ENCODE results near the gene PRDM8. TPM values are rescaled to one million over a fixed set of nuclear protein-coding genes. Genes with fewer than 3 reads are reported as not detected.

The PRDM8 gene
- total RNA-seq, 2 experiments from 2014 or later: not detected

GRCh38 chr4:80232707-80233370, 35.5 kb downstream of the PRDM8 start:
- no peak for TF ChIP-seq EZH2phosphoT487 (IDR thresholded peaks at IDR 0.05; ENCODE audit: borderline replicate concordance, low read depth, low read length)
- TF ChIP-seq CTCF (conservative IDR thresholded peaks at IDR 0.05; ENCODE audit: low read length): no peak
- ChIA-PET CTCF (ENCODE audit: unreplicated experiment) (no interaction called here), POLR2A (no interaction called here)
- DNase-seq (ENCODE audit: low spot score): no peak
- Histone ChIP-seq H2AFZ (ENCODE audit: low read length) (no peak overlapping the region), H4K20me1 (ENCODE audit: insufficient read depth, low read length) (no peaks in the 10 kb centered on the region), H3K9me2 (ENCODE audit: insufficient read depth, low read length) (no peaks in the 10 kb centered on the region), H3K4me3 (ENCODE audit: low read depth, low read length, poor library complexity, severe bottlenecking) (no peak overlapping the region), H3K79me2 (ENCODE audit: insufficient read depth, low read depth, low read length) (no peaks in the 10 kb centered on the region), H3K4me1 (ENCODE audit: insufficient read depth, low read length, poor library complexity, severe bottlenecking) (no peaks in the 10 kb centered on the region), H3K9me3 (ENCODE audit: low read length) (no peaks in the 10 kb centered on the region), H3K36me3 (ENCODE audit: insufficient read depth, low read length) (no peaks in the 10 kb centered on the region), H3K27ac (ENCODE audit: low read depth, low read length, poor library complexity, severe bottlenecking) (no peak overlapping the region), H3K4me2 (ENCODE audit: low read length) (no peak overlapping the region)
- intact Hi-C loops (cut with micrococcal nuclease; ENCODE audit: unreplicated experiment): no loop called here
- BruUV-seq (replicated peaks): no TSS peak

- Histone ChIP-seq H4K20me1 (ENCODE audit: insufficient read depth, low read length) (no peaks in the 10 kb centered on the region), H2AFZ (ENCODE audit: low read length) (no peak overlapping the region), H3K4me3 (ENCODE audit: low read depth, low read length, poor library complexity, severe bottlenecking) (no peak overlapping the region), H3K79me2 (ENCODE audit: insufficient read depth, low read depth, low read length) (no peaks in the 10 kb centered on the region), H3K9me3 (ENCODE audit: low read length) (no peaks in the 10 kb centered on the region), H3K4me2 (ENCODE audit: low read length) (no peak overlapping the region), H3K36me3 (ENCODE audit: insufficient read depth, low read length) (no peaks in the 10 kb centered on the region), H3K27ac (ENCODE audit: low read depth, low read length, poor library complexity, severe bottlenecking) (no peak overlapping the region), H3K9me2 (ENCODE audit: insufficient read depth, low read length) (no peaks in the 10 kb centered on the region), H3K4me1 (ENCODE audit: insufficient read depth, low read length, poor library complexity, severe bottlenecking) (no peaks in the 10 kb centered on the region)
- no peak for DNase-seq (ENCODE audit: low spot score)
- no TSS peak for BruUV-seq (replicated peaks)
- POLR2A ChIA-PET: no interaction called here
- TF ChIP-seq EZH2phosphoT487 (IDR thresholded peaks at IDR 0.05; ENCODE audit: borderline replicate concordance, low read depth, low read length) (no peak), CTCF (conservative IDR thresholded peaks at IDR 0.05; ENCODE audit: low read length) (no peak)
- intact Hi-C loops (cut with micrococcal nuclease; ENCODE audit: unreplicated experiment): no loop called here
- CTCF ChIA-PET (ENCODE audit: unreplicated experiment): no interaction called here
Observed at GRCh38 chr4:80233390-80233789, 36.1 kb downstream of the PRDM8 start.

- no peak overlapping the region for H3K4me3 ChIP-seq (ENCODE audit: low read depth, low read length, poor library complexity, severe bottlenecking)
- intact Hi-C loops (cut with micrococcal nuclease; ENCODE audit: unreplicated experiment): no loop called here
- no peak overlapping the region for H2AFZ ChIP-seq (ENCODE audit: low read length)
- H4K20me1 ChIP-seq (ENCODE audit: insufficient read depth, low read length): no peaks in the 10 kb centered on the region
- TF ChIP-seq CTCF (conservative IDR thresholded peaks at IDR 0.05; ENCODE audit: low read length) (no peak), EZH2phosphoT487 (IDR thresholded peaks at IDR 0.05; ENCODE audit: borderline replicate concordance, low read depth, low read length) (no peak)
- H3K79me2 ChIP-seq (ENCODE audit: insufficient read depth, low read depth, low read length): no peaks in the 10 kb centered on the region
- no peak for DNase-seq (ENCODE audit: low spot score)
- H3K9me2 ChIP-seq (ENCODE audit: insufficient read depth, low read length): no peaks in the 10 kb centered on the region
- BruUV-seq (replicated peaks): no TSS peak
- H3K4me2 ChIP-seq (ENCODE audit: low read length): no peak overlapping the region
- CTCF ChIA-PET (ENCODE audit: unreplicated experiment): no interaction called here
- no peak overlapping the region for H3K27ac ChIP-seq (ENCODE audit: low read depth, low read length, poor library complexity, severe bottlenecking)
- POLR2A ChIA-PET: interaction anchor here (1.7 kb wide), 1 partner anchor 9 kb away, joined by 5 read pairs; no protein-coding TSS in a partner anchor
- H3K9me3 ChIP-seq (ENCODE audit: low read length): no peaks in the 10 kb centered on the region
- no peaks in the 10 kb centered on the region for H3K36me3 ChIP-seq (ENCODE audit: insufficient read depth, low read length)
- H3K4me1 ChIP-seq (ENCODE audit: insufficient read depth, low read length, poor library complexity, severe bottlenecking): no peaks in the 10 kb centered on the region
Observed at GRCh38 chr4:80235451-80235850, 38.1 kb downstream of the PRDM8 start.
